ENCODE measurements around the gene CFP.

CFP gene

GRCh38 chrX:47637546-47638195 is 7.9 kb upstream of the CFP start:
- peak; percentile 77 for DNase-seq (ENCODE audit: low spot score)

GRCh38 chrX:47634871-47635575 is 5.3 kb upstream of the CFP start:
- no peak for DNase-seq (ENCODE audit: low spot score)

- DNase-seq (ENCODE audit: low spot score), result no peak
These were observed 4.2 kb upstream of the CFP start for GRCh38 chrX:47633689-47634590.

- DNase-seq (ENCODE audit: low spot score), result no peak
These were observed 2.9 kb upstream of the CFP start for GRCh38 chrX:47632666-47633065.

GRCh38 chrX:47631676-47632075 is 1.9 kb upstream of the CFP start:
- DNase-seq (ENCODE audit: low spot score), result no peak

GRCh38 chrX:47628982-47629381 is 748 bp downstream of the CFP start:
- DNase-seq (ENCODE audit: low spot score), result no peak

- no peak for DNase-seq (ENCODE audit: low spot score)
These were observed 4.4 kb downstream of the CFP start for GRCh38 chrX:47625365-47625764.

- peak; percentile 70 for DNase-seq (ENCODE audit: low spot score)
These were observed 6.1 kb downstream of the CFP start for GRCh38 chrX:47623540-47624027.

- no peak for DNase-seq (ENCODE audit: low spot score)
These were observed 7.9 kb downstream of the CFP start for GRCh38 chrX:47621851-47622250.

GRCh38 chrX:47620303-47620685 is 9.4 kb downstream of the CFP start:
- no peak for DNase-seq (ENCODE audit: low spot score)

- peak; percentile 86 for DNase-seq (ENCODE audit: low spot score)
These were observed 10.0 kb downstream of the CFP start, which contains the start of gene SYN1 for GRCh38 chrX:47619486-47620302. Gene SYN1 (minus strand): TSS chrX:47619857. CDS start chrX:47619728, 129 bp downstream.

- no peak for DNase-seq (ENCODE audit: low spot score)
These were observed 10.7 kb downstream of the CFP start for GRCh38 chrX:47618923-47619485.

GRCh38 chrX:47614618-47615017 is 15.1 kb downstream of the CFP start:
- no peak for DNase-seq (ENCODE audit: low spot score)

- peak; percentile 60 for DNase-seq (ENCODE audit: low spot score)
These were observed 16.6 kb downstream of the CFP start for GRCh38 chrX:47613082-47613481.

GRCh38 chrX:47612418-47612817 is 17.3 kb downstream of the CFP start:
- DNase-seq (ENCODE audit: low spot score), result no peak

GRCh38 chrX:47611926-47612325 is 17.8 kb downstream of the CFP start:
- DNase-seq (ENCODE audit: low spot score), result no peak

- DNase-seq (ENCODE audit: low spot score), result no peak
These were observed 18.2 kb downstream of the CFP start for GRCh38 chrX:47611489-47611888.

- no peak for DNase-seq (ENCODE audit: low spot score)
These were observed 19.2 kb downstream of the CFP start for GRCh38 chrX:47610511-47610910.

- DNase-seq (ENCODE audit: low spot score), result peak; percentile 52
These were observed 21.5 kb downstream of the CFP start for GRCh38 chrX:47608130-47608810.

- no peak for DNase-seq (ENCODE audit: low spot score)
These were observed 22.6 kb downstream of the CFP start for GRCh38 chrX:47607091-47607490.

GRCh38 chrX:47605024-47605423 is 24.7 kb downstream of the CFP start:
- DNase-seq (ENCODE audit: low spot score), result no peak
